NCI-H2171 (cell line): ENCODE measurements around the gene UNKL.

Experiments
- DNase-seq: peaks from one replicate; lab custom pipeline; 2025; lab: John Stamatoyannopoulos, UW

UNKL gene, protein sequence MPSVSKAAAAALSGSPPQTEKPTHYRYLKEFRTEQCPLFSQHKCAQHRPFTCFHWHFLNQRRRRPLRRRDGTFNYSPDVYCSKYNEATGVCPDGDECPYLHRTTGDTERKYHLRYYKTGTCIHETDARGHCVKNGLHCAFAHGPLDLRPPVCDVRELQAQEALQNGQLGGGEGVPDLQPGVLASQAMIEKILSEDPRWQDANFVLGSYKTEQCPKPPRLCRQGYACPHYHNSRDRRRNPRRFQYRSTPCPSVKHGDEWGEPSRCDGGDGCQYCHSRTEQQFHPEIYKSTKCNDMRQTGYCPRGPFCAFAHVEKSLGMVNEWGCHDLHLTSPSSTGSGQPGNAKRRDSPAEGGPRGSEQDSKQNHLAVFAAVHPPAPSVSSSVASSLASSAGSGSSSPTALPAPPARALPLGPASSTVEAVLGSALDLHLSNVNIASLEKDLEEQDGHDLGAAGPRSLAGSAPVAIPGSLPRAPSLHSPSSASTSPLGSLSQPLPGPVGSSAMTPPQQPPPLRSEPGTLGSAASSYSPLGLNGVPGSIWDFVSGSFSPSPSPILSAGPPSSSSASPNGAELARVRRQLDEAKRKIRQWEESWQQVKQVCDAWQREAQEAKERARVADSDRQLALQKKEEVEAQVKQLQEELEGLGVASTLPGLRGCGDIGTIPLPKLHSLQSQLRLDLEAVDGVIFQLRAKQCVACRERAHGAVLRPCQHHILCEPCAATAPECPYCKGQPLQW

DNA sequence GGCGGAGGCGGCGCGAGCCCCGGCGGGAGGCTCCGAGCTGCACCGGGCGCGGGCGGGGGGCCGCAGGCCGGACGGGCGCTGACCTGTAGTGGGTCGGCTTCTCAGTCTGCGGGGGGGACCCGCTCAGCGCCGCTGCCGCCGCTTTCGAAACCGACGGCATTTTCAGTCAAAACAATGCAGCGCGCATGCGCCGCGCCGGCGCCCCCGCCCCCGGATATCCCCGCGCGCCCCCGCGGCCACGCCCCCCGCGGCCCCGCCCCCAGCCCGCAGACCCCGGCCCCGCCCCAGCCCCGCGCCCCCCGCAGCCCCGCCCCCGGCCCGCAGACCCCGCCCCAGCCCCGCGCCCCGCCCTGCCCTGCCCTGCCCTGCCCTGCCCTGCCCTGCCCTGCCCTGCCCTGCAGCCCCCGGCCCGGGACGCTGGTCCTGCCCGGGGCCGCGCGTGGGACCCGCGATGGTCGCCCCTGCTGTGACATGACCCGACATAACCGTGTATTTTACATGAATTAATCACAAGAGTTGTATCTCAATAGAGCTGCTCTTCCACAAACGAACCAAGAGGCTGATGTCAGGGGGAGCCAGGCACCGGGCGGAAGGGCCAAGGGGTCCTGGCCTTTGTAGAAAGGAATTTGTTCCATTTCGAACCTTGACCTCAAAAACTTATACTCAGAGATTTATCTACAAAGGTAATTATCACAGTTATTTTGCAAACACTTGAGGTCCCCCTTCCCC is at the start of gene UNKL:
Gene UNKL, minus strand, starts transcription at position 173 of the 729 bp plus-strand sequence. Its CDS starts 13 bp downstream, at position 160.
- peak; percentile 39 for DNase-seq

DNA sequence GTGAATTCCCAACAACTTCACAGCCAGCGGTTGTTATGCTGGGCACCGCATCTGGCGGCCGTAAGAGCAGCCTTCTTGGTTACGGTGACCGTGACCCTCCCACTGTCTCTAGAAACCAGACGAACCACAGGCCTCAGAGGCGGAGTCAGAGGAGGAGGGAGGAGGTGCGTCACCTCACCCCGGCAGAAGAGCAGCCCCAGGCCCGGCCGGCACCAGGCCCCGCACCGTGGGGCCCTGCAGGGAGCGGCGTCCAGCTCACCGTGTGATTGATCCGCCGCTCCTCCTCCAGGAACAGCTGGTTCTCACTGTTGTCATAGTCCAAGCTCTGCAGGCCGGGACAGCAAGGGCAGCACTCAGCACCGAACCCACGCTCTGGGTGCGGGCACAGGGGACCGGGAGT is 46.6 kb upstream of the UNKL start:
- no peak for DNase-seq

DNA sequence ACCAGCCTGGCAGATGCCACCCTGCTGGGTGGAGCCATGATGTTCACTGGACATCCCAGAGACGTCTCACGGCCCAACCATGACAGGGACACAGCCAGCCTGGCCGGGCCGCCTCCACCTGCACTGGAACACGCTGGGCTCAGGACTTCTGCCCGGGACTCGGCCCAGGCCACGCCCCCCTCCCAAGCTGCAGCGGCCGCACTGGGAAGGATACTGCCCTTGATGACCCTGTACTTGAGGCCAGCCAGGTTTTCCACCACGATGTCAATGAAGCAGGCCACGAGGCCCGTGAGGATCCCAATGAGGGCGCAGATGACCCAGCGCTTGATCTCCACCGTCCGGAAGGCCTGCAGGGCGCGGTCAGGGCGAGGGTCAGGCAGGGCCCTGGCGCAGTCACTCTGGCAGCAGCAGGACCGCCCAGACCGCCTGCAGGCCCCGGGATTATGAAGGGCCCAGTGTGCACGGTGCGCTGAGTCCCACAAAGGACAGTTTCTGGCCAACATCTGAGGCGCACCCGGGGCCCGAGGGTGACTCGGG is 46.2 kb upstream of the UNKL start:
- no peak for DNase-seq

DNA sequence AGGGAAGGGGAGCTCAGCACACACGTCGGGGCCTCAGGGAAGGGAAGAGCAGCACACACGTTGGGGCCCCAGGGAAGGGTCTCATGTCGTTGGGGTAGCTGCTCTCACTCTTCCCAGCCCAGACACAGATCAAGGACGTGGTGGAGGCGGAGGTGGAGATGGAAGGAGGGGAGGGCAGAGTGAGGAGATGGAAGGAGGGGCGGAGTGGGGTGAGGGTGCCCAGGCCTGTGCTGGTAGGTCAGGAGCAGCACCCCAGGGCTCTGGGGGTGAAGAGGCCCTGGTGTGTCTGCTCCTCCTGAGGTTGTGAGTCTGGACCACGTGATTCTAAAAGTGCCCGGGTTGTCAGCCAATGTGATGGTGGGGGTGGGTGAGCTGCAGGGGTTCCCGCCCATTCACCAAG is 45.5 kb upstream of the UNKL start:
- DNase-seq, result no peak

DNA sequence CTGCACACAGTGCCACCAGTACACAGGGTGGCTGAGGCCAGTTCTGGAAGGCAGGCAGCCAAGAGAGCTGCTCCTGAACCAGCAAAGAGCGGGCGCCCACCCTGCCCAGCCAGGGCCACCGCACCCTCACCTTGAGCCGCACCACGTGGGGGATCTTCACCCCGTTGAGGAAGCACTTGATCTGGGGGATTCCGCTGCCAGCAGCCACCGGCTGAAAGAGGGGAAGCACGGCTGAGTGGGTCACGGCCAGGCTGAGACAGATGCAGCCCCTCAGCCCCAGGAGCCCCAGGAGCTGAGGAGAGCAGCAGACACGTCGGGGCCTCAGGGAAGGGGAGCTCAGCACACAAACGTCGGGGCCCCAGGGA is 44.5 kb upstream of the UNKL start:
- no peak for DNase-seq

DNA sequence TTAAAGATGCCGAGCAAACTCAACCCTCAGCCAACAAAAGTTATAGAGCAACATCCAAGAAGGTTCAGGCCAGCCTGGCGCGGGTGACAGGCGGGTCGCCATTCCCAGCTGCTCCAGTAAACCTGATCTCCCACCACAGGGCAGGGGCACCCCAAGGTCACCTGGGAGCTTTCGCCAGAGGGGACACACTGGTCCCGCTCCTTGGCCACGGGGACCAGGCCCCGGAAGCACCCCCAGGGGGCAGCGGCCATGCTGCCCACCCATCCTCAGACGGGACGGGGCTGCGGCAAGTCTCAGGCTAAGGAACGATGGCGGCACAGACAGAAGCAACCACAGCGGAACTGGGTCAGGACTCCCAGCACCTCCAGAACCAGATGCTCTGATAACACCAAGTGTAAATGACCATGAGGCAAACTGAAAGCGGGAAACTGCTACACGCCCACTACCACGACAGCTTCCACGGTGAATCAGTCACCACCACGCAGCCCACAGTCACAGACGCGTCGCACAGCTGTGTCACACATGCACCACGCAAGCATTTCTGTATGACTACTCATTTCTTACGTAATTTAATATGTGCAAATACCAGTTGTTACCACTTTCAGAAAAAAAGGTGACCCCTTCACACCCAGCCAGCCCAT is 44.0 kb upstream of the UNKL start:
- DNase-seq, result no peak

DNA sequence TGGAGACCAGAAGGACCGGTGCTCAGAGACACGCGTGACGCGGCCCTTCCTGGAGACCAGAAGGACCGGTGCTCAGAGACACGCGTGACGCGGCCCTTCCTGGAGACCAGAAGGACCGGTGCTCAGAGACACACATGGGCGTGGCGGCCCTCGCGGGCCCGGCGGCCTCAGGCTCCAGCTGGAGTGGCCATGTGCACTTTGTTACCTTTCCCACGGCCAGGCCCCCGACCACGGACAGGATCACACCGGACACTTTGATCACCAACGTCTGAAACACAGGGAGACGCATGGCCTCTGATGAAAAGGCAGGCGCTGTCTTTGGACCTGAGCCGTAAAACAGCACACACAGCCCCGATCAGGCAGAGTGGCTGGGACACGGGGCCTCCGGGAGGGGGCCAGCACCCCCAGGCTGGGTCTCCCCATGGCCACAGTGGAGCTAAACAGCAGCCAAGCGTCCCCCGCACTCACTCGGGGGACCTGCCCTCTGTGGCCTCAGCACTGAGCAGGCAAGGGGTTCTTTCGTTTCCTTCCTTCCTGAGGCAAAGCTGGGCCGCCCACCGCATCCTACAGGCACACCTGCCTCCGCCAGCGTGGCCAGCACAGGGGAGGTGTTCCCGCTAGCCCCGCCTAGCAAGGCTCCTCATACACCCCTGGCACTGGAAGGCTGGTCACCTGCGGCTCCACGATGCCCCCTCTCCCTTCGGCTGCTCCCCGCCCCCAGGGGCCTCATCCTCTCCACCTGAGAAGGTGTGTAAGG is 43.2 kb upstream of the UNKL start:
- DNase-seq, result no peak

DNA sequence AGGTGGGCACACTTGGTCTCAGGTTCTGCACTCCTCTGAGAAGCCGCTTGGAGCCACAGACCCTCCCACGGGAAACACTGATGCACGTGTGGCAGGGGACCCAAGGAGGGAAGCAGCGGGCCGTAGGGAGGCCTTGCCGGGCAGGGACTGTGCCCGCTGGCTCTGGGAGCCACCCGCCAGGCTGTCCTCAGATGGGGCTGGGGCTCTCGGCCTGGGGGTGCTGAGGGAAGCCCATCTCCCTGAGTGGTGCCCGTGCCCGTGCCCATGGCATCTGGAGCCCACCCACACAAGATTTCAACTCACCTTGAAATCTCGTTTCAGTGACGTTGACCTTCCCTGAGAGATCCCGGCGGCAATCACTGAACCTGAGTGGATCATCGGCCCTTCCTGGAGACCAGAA is 42.4 kb upstream of the UNKL start:
- DNase-seq, result no peak

DNA sequence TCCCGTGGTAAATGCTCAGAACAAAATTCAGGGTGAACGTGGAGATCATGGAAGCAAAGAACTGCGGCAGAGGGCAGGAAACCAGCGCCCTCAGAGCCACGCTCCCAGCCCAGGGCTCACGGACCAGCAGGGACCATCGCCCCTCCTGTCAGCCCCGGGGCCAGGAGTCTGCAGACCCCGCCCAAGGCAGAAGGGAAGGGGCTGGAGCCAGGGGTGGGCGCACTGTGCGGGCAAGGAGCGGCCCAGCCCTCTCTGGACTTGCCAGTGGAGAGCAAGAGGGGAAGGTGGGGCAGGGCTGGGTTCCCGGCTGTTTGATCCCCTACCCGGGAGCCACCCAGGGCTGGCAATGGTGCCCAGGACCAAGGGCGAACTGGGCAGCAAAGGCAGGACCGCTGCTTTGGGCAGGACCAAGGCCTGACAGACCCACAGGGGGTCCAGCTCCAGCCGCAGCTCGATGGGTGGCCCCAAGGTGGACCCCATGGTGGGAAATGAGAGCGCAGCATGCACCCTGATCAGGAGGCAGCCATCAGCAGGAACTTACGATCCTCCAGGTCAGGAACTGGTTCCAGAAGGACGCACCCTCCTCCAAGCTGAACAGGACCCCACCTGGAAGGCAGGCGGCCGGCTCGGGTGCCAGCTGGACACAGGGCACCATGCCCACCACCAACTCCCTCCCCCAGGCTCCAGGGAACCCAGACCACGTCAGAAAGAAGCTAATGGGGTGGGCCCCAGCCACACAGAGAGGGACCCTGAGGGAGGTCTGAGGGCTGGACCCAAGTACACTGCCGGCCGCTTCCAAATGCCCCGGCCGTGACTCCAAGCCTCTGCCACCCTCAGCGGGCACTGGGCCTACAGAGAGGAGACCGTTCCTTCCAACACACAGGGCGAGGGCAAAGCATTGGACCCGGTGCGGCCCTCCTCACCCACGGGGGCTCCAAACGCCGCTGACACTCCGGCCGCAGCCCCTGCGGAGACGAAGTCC is 41.0 kb upstream of the UNKL start:
- no peak for DNase-seq

DNA sequence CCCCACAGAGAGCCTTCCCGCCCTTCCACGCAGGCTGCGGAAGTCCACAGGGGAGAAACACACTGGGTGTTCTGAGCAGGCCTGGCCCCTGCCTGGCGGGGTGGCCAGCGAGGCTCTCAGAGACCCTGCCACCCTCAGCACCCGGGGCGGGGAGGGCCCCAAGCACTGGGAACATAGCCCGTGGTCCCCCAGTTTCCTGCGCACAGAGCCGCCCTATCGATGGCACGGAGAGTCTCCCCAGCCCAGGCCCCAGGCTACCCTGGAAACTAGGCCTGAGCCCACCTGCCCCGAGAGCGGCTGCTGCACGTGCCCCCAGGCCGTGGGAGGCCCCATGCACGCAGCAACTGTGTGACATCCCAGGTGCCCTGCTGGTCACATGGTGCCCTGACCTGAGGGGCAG is 40.1 kb upstream of the UNKL start:
- no peak for DNase-seq

DNA sequence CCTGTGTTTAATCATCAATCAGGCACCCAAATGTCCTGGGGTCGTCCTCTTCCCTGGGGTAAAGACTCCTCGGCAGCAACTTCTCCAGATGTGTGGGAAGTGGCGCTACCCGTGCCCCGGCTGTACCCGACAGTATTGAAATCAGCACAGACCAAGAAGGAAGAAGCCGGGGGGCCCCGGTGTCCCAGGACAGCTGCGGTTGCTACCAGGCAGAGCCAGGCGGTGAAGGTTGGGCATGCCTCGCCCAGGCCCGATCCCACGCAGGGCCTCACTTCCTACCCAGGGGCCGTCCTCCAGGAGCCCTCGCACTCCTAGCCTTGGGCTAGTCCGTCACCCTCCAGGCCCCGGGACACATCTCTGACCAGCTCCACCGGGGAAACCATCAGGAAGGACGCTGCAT is 38.8 kb upstream of the UNKL start:
- DNase-seq, result no peak

DNA sequence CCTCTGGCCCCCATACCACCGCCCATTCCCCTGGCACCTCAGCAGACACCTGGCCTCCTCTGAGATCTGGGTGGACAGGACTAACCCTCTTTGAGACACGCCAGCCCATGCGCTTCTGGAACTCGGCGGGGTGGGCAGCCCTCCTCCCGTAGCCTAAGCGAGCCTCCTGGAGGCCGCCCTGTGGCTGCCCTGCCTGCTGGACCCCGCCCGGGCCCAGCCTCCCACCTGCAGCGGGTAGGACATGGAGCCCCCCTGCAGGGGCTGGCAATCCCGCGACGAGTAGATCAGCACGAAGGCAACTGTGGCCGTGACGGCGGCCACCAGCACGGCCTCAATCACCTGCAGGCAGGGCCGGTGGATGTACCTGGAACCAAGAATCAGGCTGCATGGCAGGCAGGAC is 38.0 kb upstream of the UNKL start:
- no peak for DNase-seq

DNA sequence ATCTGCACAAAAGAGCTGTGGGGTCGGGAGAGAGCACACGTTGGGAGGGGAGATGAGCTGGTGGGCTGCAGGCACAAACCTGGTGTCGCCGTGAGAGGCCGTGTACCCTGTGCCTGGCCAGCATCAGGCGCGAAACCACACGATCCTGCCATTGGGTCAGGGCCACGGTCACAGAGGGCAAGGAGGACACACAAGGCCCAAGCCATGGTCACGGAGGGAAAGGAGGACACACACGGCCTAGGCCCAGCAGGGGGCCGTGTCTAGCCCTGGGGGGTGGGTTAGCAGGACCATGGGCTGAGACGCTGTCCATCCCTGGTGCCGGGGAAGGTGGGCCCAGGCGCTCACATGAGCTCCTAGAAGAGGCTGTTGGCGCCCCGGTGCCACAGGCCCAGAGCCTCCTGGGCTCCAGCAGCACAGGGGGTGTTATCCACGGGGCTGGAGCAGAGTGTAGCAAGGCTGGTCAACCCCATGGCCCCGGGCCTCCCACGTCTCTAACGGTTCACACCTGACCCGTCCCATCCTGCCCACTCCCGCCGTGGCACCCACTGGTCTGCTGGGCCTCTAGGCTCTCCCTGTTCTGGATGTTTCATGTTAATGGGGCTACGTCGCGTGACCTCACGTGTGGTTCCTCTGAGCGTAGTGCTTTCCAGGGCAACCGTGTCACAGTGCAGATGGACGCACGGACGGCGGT is 37.3 kb upstream of the UNKL start:
- DNase-seq, result no peak

DNA sequence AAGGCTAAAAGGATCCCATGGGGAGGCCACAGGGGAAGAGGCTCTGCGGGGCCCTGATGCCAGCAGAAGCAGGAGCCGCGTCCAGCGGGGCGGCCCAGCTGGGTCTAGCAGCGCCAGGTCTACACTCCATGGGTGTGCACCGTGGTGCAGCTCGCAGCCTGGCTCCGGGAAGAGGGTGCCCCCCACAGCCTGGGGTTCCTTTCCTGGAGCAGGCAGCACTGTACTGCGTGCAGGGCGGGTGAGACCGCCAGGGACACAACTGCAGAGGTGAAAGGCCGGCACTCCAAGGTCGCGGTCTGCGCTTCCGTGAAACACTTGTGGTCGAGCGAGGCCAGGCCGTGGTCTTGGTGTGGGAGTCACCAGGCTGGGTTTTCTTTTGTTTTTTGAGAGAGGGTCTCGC is 36.3 kb upstream of the UNKL start:
- DNase-seq, result no peak

DNA sequence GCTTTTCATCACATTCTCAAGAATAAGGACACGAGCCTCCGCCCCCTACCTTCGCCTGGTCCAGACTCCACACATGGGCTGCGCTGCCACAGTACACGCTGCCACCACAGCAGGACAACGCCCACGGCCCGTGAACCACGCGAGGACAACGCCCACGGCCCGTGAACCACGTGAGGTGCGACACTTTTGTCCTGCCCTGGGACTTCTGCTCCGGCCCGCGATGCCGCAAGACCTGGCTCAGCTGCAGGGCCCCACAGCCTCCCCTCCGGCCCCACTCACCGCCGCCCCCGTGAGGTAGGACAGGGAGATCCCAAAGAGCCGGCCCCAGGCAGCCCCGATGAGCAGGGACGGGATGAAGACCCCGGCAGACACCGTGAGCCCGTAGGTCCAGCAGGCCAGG is 35.7 kb upstream of the UNKL start:
- no peak for DNase-seq

DNA sequence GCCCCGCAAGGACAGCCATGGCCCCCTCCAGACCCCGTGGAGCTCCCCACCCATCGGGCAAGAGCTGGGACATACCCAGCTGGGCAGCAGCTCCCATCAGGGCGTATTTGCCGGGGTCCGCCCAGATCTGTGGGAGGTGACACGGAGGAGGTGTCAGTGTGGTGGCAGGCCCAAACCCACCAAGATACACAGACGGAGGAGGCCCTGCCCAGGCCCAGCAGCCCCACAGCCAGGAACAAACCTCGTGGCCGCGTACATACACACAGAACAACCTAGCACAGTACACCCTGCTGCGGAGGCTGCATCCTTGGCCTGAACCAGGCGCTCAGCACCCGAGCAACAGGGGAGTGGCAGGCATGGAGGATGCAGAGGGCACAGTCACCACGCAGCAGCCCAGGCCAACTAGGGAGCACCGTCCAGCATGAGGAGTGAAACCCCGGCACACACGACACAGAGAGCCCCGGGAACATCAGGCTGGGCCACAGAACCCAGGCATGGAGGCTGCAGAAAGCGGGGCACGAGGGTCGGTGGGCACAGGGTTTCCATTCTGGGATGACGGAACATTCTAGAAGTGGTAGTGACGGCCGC is 34.8 kb upstream of the UNKL start:
- no peak for DNase-seq

DNA sequence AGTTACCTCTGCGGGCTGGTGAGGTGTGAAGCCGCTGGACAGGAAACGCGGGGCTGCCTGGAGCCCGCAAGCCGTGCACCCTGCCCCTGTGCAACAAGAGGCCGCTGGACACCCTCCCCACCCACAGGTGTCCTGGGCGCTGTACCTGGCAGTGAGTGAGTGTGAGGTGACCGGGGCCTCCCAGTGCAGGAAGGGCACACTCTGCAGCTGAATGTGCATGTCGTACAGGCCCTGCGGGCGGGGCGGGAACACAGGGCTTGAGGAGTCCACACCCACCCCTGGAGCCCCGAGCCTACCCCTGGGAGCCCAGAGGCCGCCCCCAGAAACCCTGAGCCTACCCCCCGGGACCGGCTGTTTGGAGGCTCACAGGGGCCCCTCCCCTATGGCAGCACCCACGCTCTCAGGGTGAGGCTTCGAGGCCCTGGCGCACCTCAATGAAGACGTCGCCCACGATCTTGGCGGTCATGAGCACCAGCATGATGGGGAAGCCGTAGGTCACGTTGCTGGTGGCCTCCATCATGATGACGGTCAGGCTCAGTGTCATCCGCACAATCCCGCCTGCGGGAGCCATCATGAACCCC is 34.1 kb upstream of the UNKL start:
- no peak for DNase-seq

DNA sequence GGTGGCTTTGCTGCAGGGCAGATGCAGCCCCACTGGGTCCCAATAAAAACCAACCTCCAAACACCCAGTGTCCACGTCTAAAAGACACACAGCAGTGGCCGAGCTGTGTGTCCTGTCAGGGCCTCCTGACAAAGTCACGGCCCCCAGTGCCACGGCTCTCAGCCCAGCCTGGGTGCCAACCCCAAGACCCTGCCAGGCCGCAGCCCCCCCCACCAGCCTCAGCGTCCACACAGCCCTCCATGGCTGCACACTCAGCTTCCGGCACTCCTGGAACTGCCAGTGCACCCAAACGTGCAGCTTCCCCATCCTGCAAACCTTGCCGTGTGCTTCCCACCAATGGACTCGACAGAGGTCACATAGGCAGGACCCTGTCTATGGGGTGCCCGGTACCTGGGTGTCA is 33.5 kb upstream of the UNKL start:
- no peak for DNase-seq
